HG02981 (cell line): Measurements from ENCODE around the gene MALL.
"Not testable (repeated sequence)": the region's sequence is repeated elsewhere in the genome, so short reads cannot be mapped to it uniquely, and the experiment has no call there.

Source experiments
- ATAC-seq: cut with Tn5 transposase; IDR thresholded peaks from one replicate; pipeline ENCODE4 v1.9.1; 2021; ENCODE audit warnings: mild to moderate bottlenecking, moderate library complexity; ENCODE audit not compliant: unreplicated experiment

MALL gene

GRCh38 chr2:110054521-110055407, 60.9 kb downstream of the MALL start:
- ATAC-seq: not testable (repeated sequence)

GRCh38 chr2:110053688-110054087, 61.9 kb downstream of the MALL start:
- not testable (repeated sequence) for ATAC-seq

GRCh38 chr2:110052166-110052565, 63.5 kb downstream of the MALL start:
- ATAC-seq: not testable (repeated sequence)

GRCh38 chr2:110050222-110050621, 65.4 kb downstream of the MALL start:
- not testable (repeated sequence) for ATAC-seq

- not testable (repeated sequence) for ATAC-seq
These were observed 65.9 kb downstream of the MALL start for GRCh38 chr2:110049769-110050168.

- not testable (repeated sequence) for ATAC-seq
These were observed 67.1 kb downstream of the MALL start for GRCh38 chr2:110048255-110049197.

GRCh38 chr2:110047225-110047624, 68.4 kb downstream of the MALL start:
- not testable (repeated sequence) for ATAC-seq

- not testable (repeated sequence) for ATAC-seq
These were observed 73.5 kb downstream of the MALL start for GRCh38 chr2:110041941-110042660.

- ATAC-seq: not testable (repeated sequence)
These were observed 78.3 kb downstream of the MALL start for GRCh38 chr2:110037336-110037735.

GRCh38 chr2:110035384-110035783, 80.2 kb downstream of the MALL start:
- not testable (repeated sequence) for ATAC-seq

- not testable (repeated sequence) for ATAC-seq
These were observed 80.7 kb downstream of the MALL start for GRCh38 chr2:110034935-110035334.
